Breast epithelium (tissue), 4 donors: ENCODE data around the gene GNAT3. TPM values are rescaled to one million over a fixed set of nuclear protein-coding genes. Genes with fewer than 3 reads are reported as not detected.

Source experiments
- DNase-seq, 2 donors: peaks; one replicate each; pipeline ENCODE4 v3.0.0-alpha.2; 2019; ENCODE audit warnings: low spot score in 2 of 2
- H3K27ac ChIP-seq, 2 donors: fragments of 200-600 bp; sonication (generic) in 1 of 2; one replicate each; pipeline ENCODE4 v1.5.1; 2016 to 2019; ENCODE audit warnings: mild to moderate bottlenecking in 1 of 2
- H3K27me3 ChIP-seq, 2 donors: fragments of 200-600 bp; sonication (generic) in 1 of 2; one replicate each; pipeline versions ENCODE4 v1.5.1 to v1.6.0; 2017 to 2019; ENCODE audit warnings: control low read depth in 1 of 2, mild to moderate bottlenecking in 1 of 2
- H3K36me3 ChIP-seq: fragments of 200-600 bp; one replicate; pipeline ENCODE4 v1.5.1; 2019
- H3K4me1 ChIP-seq, 2 donors: fragments of 200-600 bp; sonication (generic); one replicate each; pipeline ENCODE4 v1.5.1; 2016 to 2019; ENCODE audit warnings: control low read depth in 1 of 2
- H3K4me3 ChIP-seq, 3 donors: fragments of 200-600 bp; sonication (generic); 1 replicate in 2 of 3; 2 replicates in 1 of 3; pipeline ENCODE4 v1.5.1; 2016 to 2019; ENCODE audit warnings: mild to moderate bottlenecking in 3 of 3, moderate library complexity in 2 of 3
- H3K9me3 ChIP-seq, 2 donors: fragments of 200-600 bp; sonication (generic) in 1 of 2; one replicate each; pipeline ENCODE4 v1.5.1; 2016 to 2019; ENCODE audit warnings: control low read depth in 1 of 2
- CTCF ChIP-seq, 3 donors: fragments of 450-650 bp; IDR thresholded peaks; one replicate each; pipeline ENCODE4 v1.5.1; 2016 to 2017; ENCODE audit warnings: antibody characterized with exemption in 3 of 3, mild to moderate bottlenecking in 3 of 3, moderate library complexity in 3 of 3
- POLR2A ChIP-seq: fragments of 450-650 bp; IDR thresholded peaks from one replicate; pipeline ENCODE4 v1.6.1; 2016; ENCODE audit warnings: antibody characterized with exemption, mild to moderate bottlenecking, moderate library complexity
- POLR2AphosphoS5 ChIP-seq, 3 donors: sonication (generic); formaldehyde crosslinking; IDR thresholded peaks; one replicate each; pipeline ENCODE4 v1.6.1; 2017; ENCODE audit warnings: antibody characterized with exemption in 3 of 3
- intact Hi-C: fragments of 100-400 bp; cut with DNase I; formaldehyde crosslinking; loops from one replicate; pipeline ENCODE4 v1.15.1; 2023; ENCODE audit warnings: low total_unique reads
- total RNA-seq, 3 donors: library from RNA; depleted of rRNA; stranded (reverse); fragments of >200 nt; gene quantifications; one replicate each; pipeline ENCODE4 v1.1.0, GENCODE V29; 2016

Gene GNAT3
- total RNA-seq, 3 donors from 2014 or later: not detected

DNA sequence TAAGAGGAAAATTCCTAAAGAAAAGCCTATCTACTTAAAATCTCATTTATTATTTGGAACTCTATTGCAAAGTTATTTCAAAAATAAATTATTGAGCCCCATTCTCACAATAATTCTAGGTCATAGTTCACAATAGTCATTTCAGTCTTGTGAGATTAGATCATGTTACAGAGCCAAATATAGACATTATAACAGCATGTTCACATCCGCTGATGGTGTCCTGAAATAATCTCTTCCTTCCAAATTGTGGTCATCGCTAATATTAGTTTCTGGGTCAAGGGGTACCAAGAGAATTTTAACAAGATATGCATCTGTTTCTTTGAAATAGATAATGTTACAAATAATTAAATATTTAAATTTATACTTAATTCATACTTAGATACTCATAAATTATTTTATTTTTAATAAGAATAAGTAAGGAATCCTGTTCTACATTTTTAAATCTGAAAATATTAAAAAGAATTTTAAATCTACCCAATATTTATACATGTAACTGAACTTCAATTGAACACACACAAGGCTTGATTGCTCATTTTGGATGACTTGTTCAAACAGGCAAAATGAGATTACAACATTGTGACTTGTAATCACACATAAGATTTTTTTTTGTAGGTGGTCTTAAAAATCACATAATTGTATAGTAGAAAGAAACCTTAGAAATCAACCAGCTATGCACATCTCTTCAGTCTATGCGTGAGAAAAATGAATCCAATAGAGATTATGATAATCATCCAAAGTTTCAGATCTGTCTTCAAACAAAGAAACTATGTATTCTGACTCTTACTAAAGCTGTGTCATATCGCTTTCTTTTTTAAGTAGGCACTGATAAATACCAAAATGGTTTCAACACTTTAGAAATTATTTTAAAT is 13.1 kb downstream of the GNAT3 start:
- intact Hi-C loops: no loop called here
- no peak for TF ChIP-seq POLR2A
- no peak for TF ChIP-seq POLR2AphosphoS5 (IDR thresholded peaks at IDR 0.05)
- no peak for TF ChIP-seq CTCF (IDR thresholded peaks at IDR 0.05)
- peak overlapping the region in 1 of 2 donors; percentile 29 for H3K27ac ChIP-seq

GRCh38 chr7:80496586-80496985 is 15.3 kb downstream of the GNAT3 start:
- Histone ChIP-seq H3K4me1 (no peaks in the 10 kb centered on the region), H3K9me3 (no peaks in the 10 kb centered on the region), H3K36me3 (no peaks in the 10 kb centered on the region), H3K27me3 (no peaks in the 10 kb centered on the region), H3K4me3 (no peak overlapping the region), H3K27ac (no peak overlapping the region)
- intact Hi-C loops: no loop called here
- DNase-seq: no peak
- TF ChIP-seq POLR2AphosphoS5 (IDR thresholded peaks at IDR 0.05) (no peak), POLR2A (no peak), CTCF (IDR thresholded peaks at IDR 0.05) (no peak)

More for the DNA sequence above, 13.1 kb downstream of the GNAT3 start:
- Histone ChIP-seq H3K27me3 (no peaks in the 10 kb centered on the region), H3K4me3 (no peak overlapping the region), H3K4me1 (no peaks in the 10 kb centered on the region), H3K9me3 (no peaks in the 10 kb centered on the region), H3K36me3 (no peaks in the 10 kb centered on the region)
- DNase-seq: no peak

DNA sequence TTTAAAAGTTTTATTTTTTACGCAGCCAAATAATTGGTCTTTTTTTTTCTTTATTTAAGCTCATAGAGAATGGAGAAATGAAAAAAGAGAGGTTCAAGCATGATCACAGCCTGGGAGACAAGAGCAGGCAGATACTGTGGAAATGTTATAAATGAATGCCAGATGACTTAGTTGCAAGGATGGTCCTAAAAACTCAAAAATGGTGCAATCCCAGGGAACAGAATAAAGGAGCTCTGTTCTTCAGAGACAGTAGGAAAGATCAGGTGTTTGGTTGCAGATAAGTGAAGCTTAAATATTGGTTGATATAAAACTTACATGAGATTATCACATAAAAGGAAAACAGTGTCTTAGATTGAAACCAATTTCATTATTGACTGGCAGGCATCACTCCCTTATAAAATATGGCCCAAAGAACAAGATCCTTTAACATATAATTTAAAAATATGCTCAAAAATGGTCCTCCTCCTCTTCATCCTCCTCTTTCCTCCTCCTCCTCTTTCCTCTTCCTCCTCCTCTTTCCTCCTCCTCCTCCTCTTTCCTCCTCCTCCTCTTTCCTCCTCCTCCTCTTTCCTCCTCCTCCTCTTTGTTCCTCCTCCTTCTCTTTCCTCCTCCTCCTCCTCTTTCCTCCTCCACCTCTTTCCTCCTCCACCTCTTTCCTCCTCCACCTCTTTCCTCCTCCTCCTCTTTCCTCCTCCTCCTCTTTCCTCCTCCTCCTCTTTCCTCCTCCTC is 18.6 kb downstream of the GNAT3 start:
- Histone ChIP-seq H3K27me3 (no peaks in the 10 kb centered on the region), H3K27ac (no peak overlapping the region), H3K4me3 (no peak overlapping the region), H3K4me1 (no peaks in the 10 kb centered on the region), H3K36me3 (no peaks in the 10 kb centered on the region), H3K9me3 (no peaks in the 10 kb centered on the region)
- DNase-seq: no peak
- no peak for TF ChIP-seq CTCF (IDR thresholded peaks at IDR 0.05)
- no peak for TF ChIP-seq POLR2A
- TF ChIP-seq POLR2AphosphoS5 (IDR thresholded peaks at IDR 0.05): no peak
- intact Hi-C loops: no loop called here

DNA sequence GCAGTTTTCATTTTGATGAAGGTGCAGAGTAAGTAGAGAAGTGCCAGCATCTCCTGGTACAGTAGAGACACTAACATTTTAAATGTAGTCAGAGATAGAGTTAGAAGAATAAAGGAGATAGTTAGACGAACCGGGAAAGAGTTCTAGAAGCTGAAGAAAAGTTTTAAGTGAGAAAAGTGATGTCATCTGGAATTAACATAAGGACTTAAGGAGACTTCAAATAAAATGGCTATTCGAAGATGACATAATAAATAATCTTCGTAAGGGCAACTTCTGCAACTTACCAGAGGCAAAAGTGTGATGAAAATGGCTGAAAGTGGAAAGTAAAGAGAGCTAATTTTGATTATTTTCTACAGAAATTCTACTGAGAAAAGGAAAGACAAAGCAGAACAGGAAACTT is 20.4 kb downstream of the GNAT3 start:
- no peak for DNase-seq
- TF ChIP-seq POLR2AphosphoS5 (IDR thresholded peaks at IDR 0.05) (no peak), CTCF (IDR thresholded peaks at IDR 0.05) (no peak), POLR2A (no peak)
- no peaks in the 10 kb centered on the region for H3K27me3 ChIP-seq
- no peaks in the 10 kb centered on the region for H3K9me3 ChIP-seq
- H3K36me3 ChIP-seq: no peaks in the 10 kb centered on the region
- no peaks in the 10 kb centered on the region for H3K4me1 ChIP-seq
- intact Hi-C loops: no loop called here
- no peak overlapping the region for H3K4me3 ChIP-seq
- H3K27ac ChIP-seq: no peak overlapping the region

DNA sequence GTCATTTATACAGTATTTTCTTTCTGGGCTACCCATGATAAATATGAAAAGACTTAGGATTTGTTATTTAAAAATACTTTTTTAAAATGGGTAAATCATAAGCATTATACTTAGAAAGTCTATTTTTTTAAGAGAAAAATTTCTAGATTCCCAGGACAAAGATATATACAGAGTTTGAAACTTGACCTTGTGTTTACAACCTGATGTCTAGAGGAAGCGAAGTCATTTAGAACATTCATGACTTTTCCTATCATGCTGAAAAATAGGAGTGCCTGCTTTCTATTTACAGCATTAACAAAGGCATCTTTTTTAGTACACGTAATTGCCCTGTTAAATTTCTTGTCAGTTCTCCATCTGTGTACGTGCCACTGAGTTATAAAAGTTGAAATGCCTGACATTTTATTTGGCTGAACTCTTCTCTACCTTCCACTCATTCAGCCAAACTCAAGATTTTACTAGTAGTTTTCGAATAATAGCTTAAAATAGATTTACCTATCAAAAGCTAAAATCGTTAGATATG is 23.0 kb downstream of the GNAT3 start:
- intact Hi-C loops: no loop called here
- no peak for TF ChIP-seq CTCF (IDR thresholded peaks at IDR 0.05)
- TF ChIP-seq POLR2AphosphoS5 (IDR thresholded peaks at IDR 0.05): no peak
- no peak for TF ChIP-seq POLR2A

More for the DNA sequence above, 23.0 kb downstream of the GNAT3 start:
- no peaks in the 10 kb centered on the region for H3K9me3 ChIP-seq
- H3K36me3 ChIP-seq: no peaks in the 10 kb centered on the region
- H3K4me3 ChIP-seq: no peak overlapping the region
- no peak for DNase-seq
- H3K27me3 ChIP-seq: no peaks in the 10 kb centered on the region
- H3K4me1 ChIP-seq: no peaks in the 10 kb centered on the region
- no peak overlapping the region for H3K27ac ChIP-seq
